MM.1S (cell line): ENCODE measurements around the gene KCNQ1.
A peak's percentile ranks its signal among the peaks of the same experiment; 100 is the strongest.

Source experiments
- DNase-seq: peaks from one replicate; pipeline ENCODE4 v3.0.0-alpha.2; 2015
- H2AFZ ChIP-seq: fragments of 300-600 bp; sonication (generic); 2 replicates; pipeline ENCODE4 v1.6.0; 2016; ENCODE audit warnings: antibody characterized with exemption, low read length
- H3F3A ChIP-seq: fragments of 300-600 bp; sonication (generic); 2 replicates; pipeline ENCODE4 v1.6.1; 2016; ENCODE audit warnings: mild to moderate bottlenecking, antibody characterized with exemption, low read length, moderate library complexity, mixed read lengths; ENCODE audit not compliant: insufficient read depth
- H3K27ac ChIP-seq: fragments of 300-600 bp; sonication (generic); 2 replicates; pipeline ENCODE4 v1.5.1; 2016; ENCODE audit warnings: mild to moderate bottlenecking, low read length
- H3K27me3 ChIP-seq: fragments of 300-600 bp; sonication (generic); replicated peaks from 2 replicates; pipeline ENCODE4 v1.6.0; 2016; ENCODE audit warnings: low read length; ENCODE audit not compliant: insufficient read depth
- H3K36me3 ChIP-seq: fragments of 300-600 bp; sonication (generic); replicated peaks from 2 replicates; pipeline ENCODE4 v1.6.1; 2016; ENCODE audit warnings: mild to moderate bottlenecking, low read length, mixed read lengths; ENCODE audit not compliant: insufficient read depth
- H3K4me1 ChIP-seq: fragments of 300-600 bp; sonication (generic); 2 replicates; pipeline ENCODE4 v1.6.1; 2016; ENCODE audit warnings: low read length, mixed read lengths
- H3K4me2 ChIP-seq: fragments of 300-600 bp; sonication (generic); 2 replicates; pipeline ENCODE4 v1.6.0; 2016; ENCODE audit warnings: low read depth, low read length
- H3K4me3 ChIP-seq: fragments of 300-600 bp; sonication (generic); 2 replicates; pipeline ENCODE4 v1.5.1; 2016; ENCODE audit warnings: low read length, mixed read lengths
- H3K79me2 ChIP-seq: fragments of 300-600 bp; sonication (generic); 2 replicates; pipeline ENCODE4 v1.6.1; 2016; ENCODE audit warnings: mixed run types, low read length, mixed read lengths
- H3K9ac ChIP-seq: fragments of 300-600 bp; sonication (generic); 2 replicates; pipeline ENCODE4 v1.6.1; 2016; ENCODE audit warnings: low read length, mixed read lengths
- H3K9me2 ChIP-seq: fragments of 300-600 bp; sonication (generic); replicated peaks from 2 replicates; pipeline ENCODE4 v1.6.1; 2016; ENCODE audit warnings: mild to moderate bottlenecking, low read length, mixed read lengths; ENCODE audit not compliant: insufficient read depth
- H3K9me3 ChIP-seq: fragments of 300-600 bp; sonication (generic); replicated peaks from 2 replicates; pipeline ENCODE4 v1.6.1; 2016; ENCODE audit warnings: mild to moderate bottlenecking, low read length, mixed read lengths; ENCODE audit not compliant: insufficient read depth
- H4K20me1 ChIP-seq: fragments of 300-600 bp; sonication (generic); 2 replicates; pipeline ENCODE4 v1.6.1; 2016; ENCODE audit warnings: mild to moderate bottlenecking, low read length, moderate library complexity, mixed read lengths; ENCODE audit not compliant: insufficient read depth
- EZH2 ChIP-seq: fragments of 300-600 bp; sonication (generic); optimal IDR thresholded peaks from 2 replicates; pipeline ENCODE3; 2017; ENCODE audit warnings: low read depth, mild to moderate bottlenecking, antibody characterized with exemption, low read length, mixed read lengths
- EZH2phosphoT487 ChIP-seq: fragments of 300-600 bp; sonication (generic); IDR thresholded peaks from 2 replicates; pipeline ENCODE4 v1.6.1; 2018; ENCODE audit warnings: antibody characterized with exemption, low read length
- TF ChIP-seq, protein P1 (sequence below): fragments of 300-600 bp; sonication (generic); IDR thresholded peaks from 2 replicates; pipeline ENCODE4 v1.5.1; 2016; ENCODE audit warnings: antibody characterized with exemption, low read length, mixed read lengths

Gene KCNQ1

DNA sequence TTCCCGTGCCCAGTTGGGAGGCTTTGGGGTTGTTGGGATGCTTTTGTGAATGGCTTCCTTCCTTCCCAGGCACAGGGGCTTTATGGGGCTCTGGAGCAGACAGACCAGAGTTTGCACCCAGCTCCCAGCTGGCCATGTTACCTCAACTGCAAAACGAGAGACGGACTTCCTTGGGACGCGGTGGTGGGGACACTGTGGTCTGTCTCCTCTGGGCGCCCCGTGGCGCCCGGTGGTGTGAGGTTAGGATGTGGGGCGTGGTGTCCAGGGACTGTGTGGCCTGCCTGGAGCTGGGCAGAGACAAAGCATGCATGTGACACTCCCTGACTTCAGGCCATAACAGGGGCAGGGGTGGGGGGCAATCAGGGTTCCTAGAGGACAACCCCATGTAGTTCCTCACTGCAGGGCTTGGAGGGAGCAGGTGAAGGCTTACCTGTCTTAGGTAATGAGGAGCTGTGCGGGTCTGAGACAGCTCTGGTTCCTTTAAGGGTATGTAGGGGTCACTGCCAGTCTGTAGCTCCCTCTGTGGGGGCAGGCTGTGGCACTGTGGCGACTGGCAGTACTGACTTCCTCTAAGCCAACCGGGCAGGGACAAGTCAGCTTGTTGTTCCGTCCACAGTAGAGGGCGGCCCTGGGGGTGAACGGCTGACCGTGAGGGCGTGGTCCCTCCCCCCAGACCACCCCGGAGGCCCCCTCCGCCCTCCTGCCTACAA, 14.4 kb downstream of the KCNQ1 start:
- Histone ChIP-seq H3F3A (peaks cover 30% of the 10 kb centered on the region), H3K4me1 (peaks cover 38% of the 10 kb centered on the region), H3K79me2 (peaks cover 43% of the 10 kb centered on the region), H4K20me1 (no peaks in the 10 kb centered on the region), H3K9ac (peak overlapping the region; percentile 89), H3K27ac (peak overlapping the region; percentile 100), H2AFZ (peak overlapping the region; percentile 50), H3K9me2 (no peaks in the 10 kb centered on the region), H3K9me3 (no peaks in the 10 kb centered on the region), H3K36me3 (no peaks in the 10 kb centered on the region), H3K4me2 (peak overlapping the region; percentile 97), H3K27me3 (no peaks in the 10 kb centered on the region), H3K4me3 (peak overlapping the region; percentile 39)
- DNase-seq, result peak; percentile 67
- TF ChIP-seq, protein P1, sequence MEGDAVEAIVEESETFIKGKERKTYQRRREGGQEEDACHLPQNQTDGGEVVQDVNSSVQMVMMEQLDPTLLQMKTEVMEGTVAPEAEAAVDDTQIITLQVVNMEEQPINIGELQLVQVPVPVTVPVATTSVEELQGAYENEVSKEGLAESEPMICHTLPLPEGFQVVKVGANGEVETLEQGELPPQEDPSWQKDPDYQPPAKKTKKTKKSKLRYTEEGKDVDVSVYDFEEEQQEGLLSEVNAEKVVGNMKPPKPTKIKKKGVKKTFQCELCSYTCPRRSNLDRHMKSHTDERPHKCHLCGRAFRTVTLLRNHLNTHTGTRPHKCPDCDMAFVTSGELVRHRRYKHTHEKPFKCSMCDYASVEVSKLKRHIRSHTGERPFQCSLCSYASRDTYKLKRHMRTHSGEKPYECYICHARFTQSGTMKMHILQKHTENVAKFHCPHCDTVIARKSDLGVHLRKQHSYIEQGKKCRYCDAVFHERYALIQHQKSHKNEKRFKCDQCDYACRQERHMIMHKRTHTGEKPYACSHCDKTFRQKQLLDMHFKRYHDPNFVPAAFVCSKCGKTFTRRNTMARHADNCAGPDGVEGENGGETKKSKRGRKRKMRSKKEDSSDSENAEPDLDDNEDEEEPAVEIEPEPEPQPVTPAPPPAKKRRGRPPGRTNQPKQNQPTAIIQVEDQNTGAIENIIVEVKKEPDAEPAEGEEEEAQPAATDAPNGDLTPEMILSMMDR, result no peak; the same call in 1 of the 2 replicates
- TF ChIP-seq EZH2phosphoT487, result no peak
- TF ChIP-seq EZH2, result no peak

DNA sequence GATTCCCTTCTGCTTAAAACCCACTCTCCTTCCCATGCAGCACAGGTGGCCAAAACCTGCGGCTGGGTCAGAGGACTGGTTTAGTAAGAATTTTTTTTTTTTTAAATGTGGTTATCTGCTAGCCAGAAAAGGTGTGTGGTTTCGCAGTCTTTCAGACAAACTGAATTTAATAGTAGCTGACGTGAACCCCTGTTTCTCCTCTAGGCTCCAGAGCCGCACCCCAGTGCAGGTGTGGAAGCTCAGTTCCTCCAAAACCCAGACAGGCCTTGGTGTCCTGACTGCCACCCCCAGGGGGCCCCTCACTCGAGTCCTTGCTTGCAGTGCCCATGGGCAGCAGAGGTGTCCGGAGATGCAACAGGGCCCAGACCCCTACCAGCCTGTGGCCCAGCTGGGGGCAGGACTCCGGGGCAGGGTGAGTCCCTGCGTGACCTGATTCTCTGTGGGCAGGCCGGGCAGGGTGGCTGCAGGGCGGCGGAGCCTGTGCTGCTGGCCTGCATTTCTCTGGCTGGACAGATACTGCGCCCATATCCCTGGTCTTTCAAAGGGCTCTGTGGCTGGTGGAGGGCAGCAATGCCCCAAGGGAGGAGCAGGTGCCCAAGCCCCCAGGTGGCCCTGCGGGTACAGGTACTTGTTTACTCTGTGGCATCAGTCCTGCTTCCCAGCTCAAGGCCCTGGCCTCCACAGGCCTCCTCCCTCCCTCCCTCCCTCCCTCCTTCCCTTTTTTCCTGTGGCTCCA, 15.2 kb downstream of the KCNQ1 start:
- Histone ChIP-seq H2AFZ (peak overlapping the region; percentile 25; the same call in 1 of the 2 replicates), H3K4me2 (peak overlapping the region; percentile 97), H3K9me3 (no peaks in the 10 kb centered on the region), H3K9me2 (no peaks in the 10 kb centered on the region), H3K27me3 (no peaks in the 10 kb centered on the region), H3K9ac (peak overlapping the region; percentile 89), H3K79me2 (peaks cover 46% of the 10 kb centered on the region), H3K36me3 (no peaks in the 10 kb centered on the region), H3F3A (peaks cover 30% of the 10 kb centered on the region), H3K4me1 (peaks cover 38% of the 10 kb centered on the region), H4K20me1 (no peaks in the 10 kb centered on the region), H3K4me3 (peak overlapping the region; percentile 55), H3K27ac (peak overlapping the region; percentile 100)
- TF ChIP-seq EZH2phosphoT487, result no peak
- TF ChIP-seq EZH2, result no peak
- TF ChIP-seq, protein P1, result peak; percentile 69
- peak; percentile 95 for DNase-seq

DNA sequence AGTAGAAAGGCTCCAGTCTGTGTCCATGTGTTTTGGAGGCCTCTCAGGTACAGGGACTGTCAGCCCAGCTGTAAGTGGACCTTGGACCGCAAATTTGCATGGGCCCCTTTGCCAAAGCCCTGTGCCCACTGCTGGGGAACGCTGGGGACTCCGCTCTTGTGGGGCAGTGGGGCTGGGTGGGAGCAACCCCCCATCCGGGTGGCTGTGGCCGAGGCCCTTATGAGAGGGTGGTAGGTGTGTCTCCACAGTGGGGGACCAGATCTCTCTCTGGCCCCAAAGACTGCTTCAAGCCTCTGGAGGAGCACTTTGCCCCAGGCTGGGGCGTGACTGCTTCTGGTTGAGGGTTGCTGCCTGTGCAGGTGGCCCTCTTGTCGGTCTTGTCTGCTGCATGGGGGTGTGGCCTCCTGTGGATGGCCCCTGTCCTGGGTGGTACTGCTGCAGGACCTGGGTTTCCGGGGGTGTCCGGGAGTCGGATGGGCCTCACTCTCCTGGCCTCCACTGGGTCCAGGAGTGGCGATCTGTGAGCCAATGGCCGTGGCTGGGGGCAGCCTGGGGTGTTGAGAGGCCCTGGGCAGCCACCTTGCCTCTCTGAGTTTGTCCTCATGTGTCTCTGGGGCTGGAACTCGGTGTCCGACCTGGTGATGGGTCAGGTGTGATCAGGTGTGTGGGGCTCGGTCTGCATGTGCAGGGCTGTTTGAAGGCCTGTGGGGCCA, 15.9 kb downstream of the KCNQ1 start:
- Histone ChIP-seq H3K4me1 (peaks cover 39% of the 10 kb centered on the region), H3K9me2 (no peaks in the 10 kb centered on the region), H3K27ac (peak overlapping the region; percentile 100), H3K9ac (peak overlapping the region; percentile 89), H3K27me3 (no peaks in the 10 kb centered on the region), H3K36me3 (no peaks in the 10 kb centered on the region), H2AFZ (peak overlapping the region; percentile 14; the same call in 1 of the 2 replicates), H3K4me3 (peak overlapping the region; percentile 55), H3K79me2 (peaks cover 53% of the 10 kb centered on the region), H3K9me3 (no peaks in the 10 kb centered on the region), H3K4me2 (peak overlapping the region; percentile 97), H3F3A (peaks cover 30% of the 10 kb centered on the region), H4K20me1 (no peaks in the 10 kb centered on the region)
- TF ChIP-seq, protein P1, result no peak
- no peak for TF ChIP-seq EZH2phosphoT487
- TF ChIP-seq EZH2, result no peak
- peak; percentile 74 for DNase-seq
